Measurements from ENCODE around the gene PRKCE. TPM values are rescaled to one million over a fixed set of nuclear protein-coding genes. Genes with fewer than 3 reads are reported as not detected.
"Not testable (repeated sequence)": the region's sequence is repeated elsewhere in the genome, so short reads cannot be mapped to it uniquely, and the experiment has no call there.

The PRKCE gene
- total RNA-seq, 1 donor: 12.5 TPM

DNA sequence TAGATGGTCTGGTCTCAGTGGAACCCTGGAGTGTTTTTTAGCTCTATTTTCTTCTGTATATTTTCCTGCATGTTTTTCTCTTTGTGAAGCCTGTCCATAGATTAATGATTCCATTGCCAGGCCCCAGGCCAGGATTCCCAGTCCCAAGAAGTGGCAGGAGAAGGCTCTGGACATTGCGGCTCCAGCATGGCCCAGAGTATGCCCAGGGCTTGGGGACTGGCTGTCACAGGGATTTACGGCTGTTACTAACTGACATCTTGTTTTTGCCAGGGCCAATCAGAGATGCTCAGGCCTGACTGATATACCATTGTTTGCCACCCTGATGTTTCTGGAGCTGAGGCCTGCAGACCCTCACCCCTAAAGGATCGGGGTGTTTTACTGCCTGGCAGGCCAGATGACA lies 59.0 kb downstream of the PRKCE start:
- no peak for DNase-seq (ENCODE audit: low read depth)
- no peak overlapping the region for H3K4me3 ChIP-seq (ENCODE audit: low read depth, low read length)
- TF ChIP-seq CTCF (IDR thresholded peaks at IDR 0.05; ENCODE audit: insufficient read depth, low read length): no peak

DNA sequence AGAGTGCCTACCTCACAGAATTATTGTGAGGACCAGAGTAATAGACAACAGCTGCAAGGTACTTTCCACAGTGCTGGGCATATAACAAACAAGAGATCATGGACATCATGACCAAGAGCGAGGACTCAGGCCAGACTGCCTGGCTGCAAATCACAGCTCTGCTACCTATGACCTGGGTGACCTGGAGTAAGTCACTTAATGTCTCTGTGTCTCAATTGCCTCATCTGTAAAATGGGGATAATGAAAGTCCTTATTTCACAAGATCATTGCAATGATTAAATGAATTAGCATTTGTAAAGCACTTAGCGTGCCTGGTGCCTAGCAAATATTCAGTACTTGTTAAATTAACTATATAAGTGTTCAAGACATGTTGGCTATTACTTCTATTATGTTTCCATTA lies 59.7 kb downstream of the PRKCE start:
- no peak for TF ChIP-seq CTCF (IDR thresholded peaks at IDR 0.05; ENCODE audit: insufficient read depth, low read length)
- H3K4me3 ChIP-seq (ENCODE audit: low read depth, low read length): no peak overlapping the region
- DNase-seq (ENCODE audit: low read depth): no peak

DNA sequence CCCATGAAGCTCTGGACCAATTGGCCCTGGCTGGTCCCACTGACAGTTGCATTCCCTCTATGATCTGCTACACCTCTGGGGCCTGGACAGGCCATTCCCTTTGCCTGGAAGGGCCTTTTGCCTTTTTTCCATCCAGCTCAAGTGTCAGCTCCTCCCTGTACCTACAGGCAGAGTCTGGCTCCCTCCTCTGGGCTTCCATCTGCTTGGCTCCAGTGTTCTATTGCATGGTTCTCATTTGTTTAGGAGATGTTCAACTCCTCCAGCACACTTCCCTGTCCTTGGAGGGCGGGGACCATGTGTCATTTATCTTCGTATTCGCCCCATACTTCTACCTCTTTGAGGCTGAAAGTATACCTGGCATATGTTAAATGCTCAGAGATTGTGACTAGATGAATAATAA lies 61.1 kb downstream of the PRKCE start:
- DNase-seq (ENCODE audit: low read depth): no peak
- TF ChIP-seq CTCF (IDR thresholded peaks at IDR 0.05; ENCODE audit: insufficient read depth, low read length): no peak
- no peak overlapping the region for H3K4me3 ChIP-seq (ENCODE audit: low read depth, low read length)

GRCh38 chr2:45713136-45713535 lies 61.7 kb downstream of the PRKCE start:
- no peak overlapping the region for H3K4me3 ChIP-seq (ENCODE audit: low read depth, low read length)
- no peak for DNase-seq (ENCODE audit: low read depth)
- no peak for TF ChIP-seq CTCF (IDR thresholded peaks at IDR 0.05; ENCODE audit: insufficient read depth, low read length)

GRCh38 chr2:45713591-45713990 lies 62.1 kb downstream of the PRKCE start:
- H3K4me3 ChIP-seq (ENCODE audit: low read depth, low read length): no peak overlapping the region
- no peak for TF ChIP-seq CTCF (IDR thresholded peaks at IDR 0.05; ENCODE audit: insufficient read depth, low read length)
- no peak for DNase-seq (ENCODE audit: low read depth)

- DNase-seq (ENCODE audit: low read depth): no peak
- no peak overlapping the region for H3K4me3 ChIP-seq (ENCODE audit: low read depth, low read length)
- TF ChIP-seq CTCF (IDR thresholded peaks at IDR 0.05; ENCODE audit: insufficient read depth, low read length): no peak
Observed at GRCh38 chr2:45714679-45715078, 63.2 kb downstream of the PRKCE start.

- no peak overlapping the region for H3K4me3 ChIP-seq (ENCODE audit: low read depth, low read length)
- no peak for DNase-seq (ENCODE audit: low read depth)
- TF ChIP-seq CTCF (IDR thresholded peaks at IDR 0.05; ENCODE audit: insufficient read depth, low read length): no peak
Observed at GRCh38 chr2:45715601-45716379, 64.3 kb downstream of the PRKCE start.

- DNase-seq (ENCODE audit: low read depth); H3K4me3 ChIP-seq (ENCODE audit: low read depth, low read length): not testable (repeated sequence)
Observed at GRCh38 chr2:45716432-45716831, 65.0 kb downstream of the PRKCE start.

Measured in fibroblast of the aortic adventitia (primary cell).